22Rv1 (cell line): Measurements from ENCODE around the gene FNTB.

Experiments
- H3K27ac ChIP-seq: fragments of 450-650 bp; 2 replicates; pipeline ENCODE4 v1.5.1; 2017
- ZFX ChIP-seq: fragments of 450-650 bp; IDR thresholded peaks from 2 replicates; pipeline ENCODE4 v1.6.1; 2017; ENCODE audit warnings: antibody characterized with exemption, borderline replicate concordance
- TF ChIP-seq, protein P1 (sequence below): fragments of 450-650 bp; IDR thresholded peaks from 2 replicates; pipeline ENCODE4 v1.5.1; 2017; ENCODE audit warnings: mild to moderate bottlenecking

Gene FNTB

GRCh38 chr14:64953310-64953654 lies 33.4 kb upstream of the FNTB start:
- H3K27ac ChIP-seq: no peak overlapping the region
- no peak for TF ChIP-seq ZFX
- TF ChIP-seq, protein P1, sequence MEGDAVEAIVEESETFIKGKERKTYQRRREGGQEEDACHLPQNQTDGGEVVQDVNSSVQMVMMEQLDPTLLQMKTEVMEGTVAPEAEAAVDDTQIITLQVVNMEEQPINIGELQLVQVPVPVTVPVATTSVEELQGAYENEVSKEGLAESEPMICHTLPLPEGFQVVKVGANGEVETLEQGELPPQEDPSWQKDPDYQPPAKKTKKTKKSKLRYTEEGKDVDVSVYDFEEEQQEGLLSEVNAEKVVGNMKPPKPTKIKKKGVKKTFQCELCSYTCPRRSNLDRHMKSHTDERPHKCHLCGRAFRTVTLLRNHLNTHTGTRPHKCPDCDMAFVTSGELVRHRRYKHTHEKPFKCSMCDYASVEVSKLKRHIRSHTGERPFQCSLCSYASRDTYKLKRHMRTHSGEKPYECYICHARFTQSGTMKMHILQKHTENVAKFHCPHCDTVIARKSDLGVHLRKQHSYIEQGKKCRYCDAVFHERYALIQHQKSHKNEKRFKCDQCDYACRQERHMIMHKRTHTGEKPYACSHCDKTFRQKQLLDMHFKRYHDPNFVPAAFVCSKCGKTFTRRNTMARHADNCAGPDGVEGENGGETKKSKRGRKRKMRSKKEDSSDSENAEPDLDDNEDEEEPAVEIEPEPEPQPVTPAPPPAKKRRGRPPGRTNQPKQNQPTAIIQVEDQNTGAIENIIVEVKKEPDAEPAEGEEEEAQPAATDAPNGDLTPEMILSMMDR: no peak

- TF ChIP-seq ZFX: no peak
- TF ChIP-seq, protein P1: no peak
- H3K27ac ChIP-seq: no peak overlapping the region
Observed at GRCh38 chr14:64953661-64954060, 33.0 kb upstream of the FNTB start.

- no peak for TF ChIP-seq ZFX
- TF ChIP-seq, protein P1: no peak
- H3K27ac ChIP-seq: no peak overlapping the region
Observed at GRCh38 chr14:64954491-64955240, 32.0 kb upstream of the FNTB start.

DNA sequence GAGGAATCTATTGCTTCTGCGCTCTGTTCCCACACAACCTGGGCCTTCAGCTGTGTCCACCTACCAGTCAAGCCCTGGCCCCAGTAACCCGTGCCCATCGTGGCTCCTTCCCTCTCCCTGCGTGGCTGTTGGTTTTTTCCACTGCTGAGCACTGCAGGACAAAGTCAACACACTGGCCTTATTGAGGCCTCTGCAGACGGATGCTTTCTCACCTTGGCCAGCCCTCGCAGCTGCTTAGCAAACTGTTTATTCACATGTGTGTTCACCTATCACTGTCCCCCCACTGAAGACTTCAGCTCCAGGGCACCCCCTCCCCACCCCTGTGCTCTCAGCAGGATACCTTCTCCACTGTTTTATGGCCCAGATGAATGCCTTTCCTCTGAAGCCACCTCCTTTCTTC lies 31.4 kb upstream of the FNTB start:
- H3K27ac ChIP-seq: no peak overlapping the region
- TF ChIP-seq, protein P1: no peak
- TF ChIP-seq ZFX: no peak

GRCh38 chr14:64956697-64957406 lies 29.8 kb upstream of the FNTB start:
- H3K27ac ChIP-seq: no peak overlapping the region
- TF ChIP-seq, protein P1: no peak
- TF ChIP-seq ZFX: no peak

DNA sequence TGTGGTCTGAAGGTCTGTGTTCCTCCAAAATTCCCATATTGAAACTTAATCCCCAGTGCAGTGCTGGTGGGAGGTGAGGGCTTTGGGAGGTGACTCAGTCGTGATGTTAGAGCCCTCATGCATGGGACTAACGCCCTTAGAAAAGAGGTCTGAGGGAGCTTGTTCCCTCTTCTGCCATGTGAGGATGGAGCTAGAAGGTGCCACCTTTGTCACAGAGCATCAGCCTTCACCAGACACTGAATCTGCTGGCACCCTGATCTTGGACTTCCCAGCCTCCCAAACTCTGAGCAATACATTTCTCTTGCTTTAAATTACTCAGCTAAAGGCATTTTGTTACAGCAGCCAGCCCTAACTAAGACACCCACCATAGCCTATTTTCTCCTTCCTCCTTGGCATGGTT lies 28.5 kb upstream of the FNTB start:
- no peak for TF ChIP-seq ZFX
- TF ChIP-seq, protein P1: no peak
- H3K27ac ChIP-seq: no peak overlapping the region

DNA sequence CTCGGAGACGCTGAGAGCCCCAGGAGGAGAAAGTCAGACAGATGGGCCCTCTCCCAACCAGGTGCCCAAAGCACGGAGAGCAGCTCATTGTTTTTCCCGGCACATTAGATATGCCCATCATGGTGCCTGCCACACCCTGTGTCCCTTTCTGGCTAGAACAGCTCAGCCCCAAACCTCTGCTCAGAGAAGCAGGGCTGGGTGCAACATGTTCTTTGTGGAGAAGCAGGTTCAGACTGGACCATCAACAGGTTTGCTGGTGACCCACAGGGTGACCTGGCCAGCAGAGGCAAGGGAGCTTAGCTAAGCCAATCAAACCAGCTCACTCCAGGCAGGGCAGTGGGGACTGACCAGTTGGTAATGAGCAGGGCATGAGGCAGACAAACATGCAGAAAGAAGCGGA lies 28.0 kb upstream of the FNTB start:
- no peak for TF ChIP-seq ZFX
- TF ChIP-seq, protein P1: no peak
- H3K27ac ChIP-seq: no peak overlapping the region
